Mesendoderm (in vitro differentiated cells): ENCODE results near the gene CTNNA3.

Experiments used
- DNase-seq: peaks from one replicate; pipeline ENCODE4 v3.0.0; 2013
- H2AK5ac ChIP-seq: 2 replicates; pipeline ENCODE4 v1.6.1; 2013; ENCODE audit warnings: low read length, inconsistent platforms
- H2BK120ac ChIP-seq: 2 replicates; pipeline ENCODE4 v1.6.1; 2013; ENCODE audit warnings: low read depth, mild to moderate bottlenecking, low read length, moderate library complexity, mixed read lengths
- H2BK15ac ChIP-seq: replicated peaks from 2 replicates; pipeline ENCODE4 v1.6.1; 2013; ENCODE audit warnings: low read depth, mild to moderate bottlenecking, moderate library complexity
- H2BK5ac ChIP-seq: 2 replicates; pipeline ENCODE4 v1.6.1; 2013; ENCODE audit warnings: low read length, inconsistent platforms
- H3K18ac ChIP-seq: 2 replicates; pipeline ENCODE4 v1.6.1; 2013; ENCODE audit warnings: mild to moderate bottlenecking, low read length, mixed read lengths
- H3K23ac ChIP-seq: one replicate; pipeline ENCODE4 v1.6.1; 2013; ENCODE audit warnings: low read length
- H3K27ac ChIP-seq: 2 replicates; pipeline ENCODE4 v1.5.1; 2013; ENCODE audit warnings: low read depth, mild to moderate bottlenecking, inconsistent platforms, low read length, moderate library complexity
- H3K27me3 ChIP-seq: 2 replicates; pipeline ENCODE4 v1.6.1; 2013; ENCODE audit warnings: low read length, control low read depth, mild to moderate bottlenecking, inconsistent platforms; ENCODE audit not compliant: insufficient read depth, poor library complexity
- H3K36me3 ChIP-seq: 2 replicates; pipeline ENCODE4 v1.6.1; 2013; ENCODE audit warnings: low read length, inconsistent platforms; ENCODE audit not compliant: control insufficient read depth, insufficient read depth
- H3K4ac ChIP-seq: one replicate; pipeline ENCODE4 v1.6.1; 2013; ENCODE audit warnings: low read depth, mild to moderate bottlenecking, low read length, moderate library complexity
- H3K4me1 ChIP-seq: 2 replicates; pipeline ENCODE4 v1.6.1; 2013; ENCODE audit warnings: low read depth, low read length, inconsistent platforms; ENCODE audit not compliant: control insufficient read depth
- H3K4me2 ChIP-seq: 2 replicates; pipeline ENCODE4 v1.6.1; 2013; ENCODE audit warnings: low read length
- H3K4me3 ChIP-seq: 2 replicates; pipeline ENCODE4 v1.5.1; 2013; ENCODE audit warnings: mild to moderate bottlenecking, low read length
- H3K56ac ChIP-seq: one replicate; pipeline ENCODE4 v1.6.1; 2013; ENCODE audit warnings: low read length
- H3K79me1 ChIP-seq: 2 replicates; pipeline ENCODE4 v1.6.1; 2013; ENCODE audit warnings: low read length, inconsistent platforms
- H3K79me2 ChIP-seq: 2 replicates; pipeline ENCODE4 v1.6.1; 2013; ENCODE audit warnings: mild to moderate bottlenecking, low read length; ENCODE audit not compliant: control insufficient read depth, insufficient read depth
- H3K9ac ChIP-seq: 2 replicates; pipeline ENCODE4 v1.6.1; 2013; ENCODE audit warnings: low read length, inconsistent platforms
- H4K5ac ChIP-seq: one replicate; pipeline ENCODE4 v1.6.1; 2013; ENCODE audit warnings: low read length
- H4K8ac ChIP-seq: one replicate; pipeline ENCODE4 v1.6.1; 2013; ENCODE audit warnings: low read depth, mild to moderate bottlenecking, control low read depth, low read length, moderate library complexity
- WGBS: extraction: QIAGEN DNeasy Blood & Tissue Kit; methylation state at CpG from one replicate; pipeline ENCODE4 v1.1.7; 2013; ENCODE audit warnings: low lambda C conversion rate, missing lambda C conversion rate; ENCODE audit not compliant: insufficient coverage; ENCODE audit errors: extremely low coverage; 5-methylcytosine and 5-hydroxymethylcytosine counted together

Gene CTNNA3

GRCh38 chr10:66996996-66997395 lies 699.0 kb downstream of the CTNNA3 start:
- no peaks in the 10 kb centered on the region for H3K79me2 ChIP-seq
- H3K18ac ChIP-seq: no peak overlapping the region
- no peak overlapping the region for H2BK120ac ChIP-seq
- H3K23ac ChIP-seq: no peak overlapping the region
- H3K56ac ChIP-seq: no peak overlapping the region
- H3K79me1 ChIP-seq: no peaks in the 10 kb centered on the region
- DNase-seq: no peak
- no peak overlapping the region for H4K8ac ChIP-seq
- no peaks in the 10 kb centered on the region for H3K4me1 ChIP-seq
- no peak overlapping the region for H3K27ac ChIP-seq
- no peak overlapping the region for H2BK15ac ChIP-seq
- H3K36me3 ChIP-seq: no peaks in the 10 kb centered on the region
- H2AK5ac ChIP-seq: no peak overlapping the region
- no peak overlapping the region for H3K4me3 ChIP-seq
- no peak overlapping the region for H3K4ac ChIP-seq
- H4K5ac ChIP-seq: no peak overlapping the region
- H2BK5ac ChIP-seq: no peak overlapping the region
- H3K9ac ChIP-seq: no peak overlapping the region
- no peaks in the 10 kb centered on the region for H3K27me3 ChIP-seq
- H3K4me2 ChIP-seq: no peak overlapping the region
- WGBS: no CpG with 5 or more reads among the region's 1 CpG

- Histone ChIP-seq H2AK5ac (no peak overlapping the region), H4K5ac (no peak overlapping the region), H3K79me1 (no peaks in the 10 kb centered on the region), H3K56ac (no peak overlapping the region), H3K23ac (no peak overlapping the region), H2BK5ac (no peak overlapping the region), H3K18ac (no peak overlapping the region), H3K4me1 (no peaks in the 10 kb centered on the region), H3K27me3 (no peaks in the 10 kb centered on the region), H2BK15ac (no peak overlapping the region), H3K4me3 (no peak overlapping the region), H2BK120ac (no peak overlapping the region), H3K4ac (no peak overlapping the region), H3K79me2 (no peaks in the 10 kb centered on the region), H4K8ac (no peak overlapping the region), H3K4me2 (no peak overlapping the region), H3K27ac (no peak overlapping the region), H3K36me3 (no peaks in the 10 kb centered on the region), H3K9ac (no peak overlapping the region)
- no CpG with 5 or more reads among the region's 1 CpG for WGBS
- no peak for DNase-seq
Measured at GRCh38 chr10:66990143-66990830, 705.7 kb downstream of the CTNNA3 start.

GRCh38 chr10:66983475-66983818 lies 712.5 kb downstream of the CTNNA3 start:
- Histone ChIP-seq H2BK120ac (no peak overlapping the region), H3K9ac (no peak overlapping the region), H3K56ac (no peak overlapping the region), H3K4ac (no peak overlapping the region), H4K8ac (no peak overlapping the region), H2BK15ac (no peak overlapping the region), H2BK5ac (no peak overlapping the region), H3K4me2 (no peak overlapping the region), H4K5ac (no peak overlapping the region), H2AK5ac (no peak overlapping the region), H3K18ac (no peak overlapping the region), H3K4me1 (no peaks in the 10 kb centered on the region), H3K79me2 (no peaks in the 10 kb centered on the region), H3K4me3 (no peak overlapping the region), H3K36me3 (no peaks in the 10 kb centered on the region), H3K27ac (no peak overlapping the region), H3K79me1 (no peaks in the 10 kb centered on the region), H3K23ac (no peak overlapping the region), H3K27me3 (no peaks in the 10 kb centered on the region)
- DNase-seq: no peak

- H4K5ac ChIP-seq: no peak overlapping the region
- no peaks in the 10 kb centered on the region for H3K79me1 ChIP-seq
- H2AK5ac ChIP-seq: no peak overlapping the region
- H3K4ac ChIP-seq: no peak overlapping the region
- no peaks in the 10 kb centered on the region for H3K27me3 ChIP-seq
- no peak overlapping the region for H3K23ac ChIP-seq
- no peaks in the 10 kb centered on the region for H3K79me2 ChIP-seq
- WGBS: no CpG with 5 or more reads among the region's 6 CpGs
- H3K9ac ChIP-seq: no peak overlapping the region
- no peak overlapping the region for H4K8ac ChIP-seq
- H2BK5ac ChIP-seq: no peak overlapping the region
- no peak overlapping the region for H3K27ac ChIP-seq
- H3K36me3 ChIP-seq: no peaks in the 10 kb centered on the region
- H3K56ac ChIP-seq: no peak overlapping the region
- no peak overlapping the region for H2BK15ac ChIP-seq
- DNase-seq: no peak
- no peak overlapping the region for H3K4me3 ChIP-seq
- H3K4me1 ChIP-seq: no peaks in the 10 kb centered on the region
- no peak overlapping the region for H2BK120ac ChIP-seq
- H3K4me2 ChIP-seq: no peak overlapping the region
- no peak overlapping the region for H3K18ac ChIP-seq
Measured at GRCh38 chr10:66982792-66983474, 713.1 kb downstream of the CTNNA3 start.

GRCh38 chr10:66982053-66982420 lies 714.0 kb downstream of the CTNNA3 start:
- Histone ChIP-seq H3K4ac (no peak overlapping the region), H3K4me3 (no peak overlapping the region), H3K56ac (no peak overlapping the region), H2BK5ac (no peak overlapping the region), H2BK15ac (no peak overlapping the region), H3K79me1 (no peaks in the 10 kb centered on the region), H3K79me2 (no peaks in the 10 kb centered on the region), H3K4me2 (no peak overlapping the region), H3K4me1 (no peaks in the 10 kb centered on the region), H4K8ac (no peak overlapping the region), H3K18ac (no peak overlapping the region), H3K36me3 (no peaks in the 10 kb centered on the region), H3K27ac (no peak overlapping the region), H3K23ac (no peak overlapping the region), H3K27me3 (no peaks in the 10 kb centered on the region), H3K9ac (no peak overlapping the region), H2AK5ac (no peak overlapping the region), H4K5ac (no peak overlapping the region), H2BK120ac (no peak overlapping the region)
- no CpG with 5 or more reads among the region's 1 CpG for WGBS
- no peak for DNase-seq
